ENCODE data around the gene ZNF784.

Gene ZNF784

DNA sequence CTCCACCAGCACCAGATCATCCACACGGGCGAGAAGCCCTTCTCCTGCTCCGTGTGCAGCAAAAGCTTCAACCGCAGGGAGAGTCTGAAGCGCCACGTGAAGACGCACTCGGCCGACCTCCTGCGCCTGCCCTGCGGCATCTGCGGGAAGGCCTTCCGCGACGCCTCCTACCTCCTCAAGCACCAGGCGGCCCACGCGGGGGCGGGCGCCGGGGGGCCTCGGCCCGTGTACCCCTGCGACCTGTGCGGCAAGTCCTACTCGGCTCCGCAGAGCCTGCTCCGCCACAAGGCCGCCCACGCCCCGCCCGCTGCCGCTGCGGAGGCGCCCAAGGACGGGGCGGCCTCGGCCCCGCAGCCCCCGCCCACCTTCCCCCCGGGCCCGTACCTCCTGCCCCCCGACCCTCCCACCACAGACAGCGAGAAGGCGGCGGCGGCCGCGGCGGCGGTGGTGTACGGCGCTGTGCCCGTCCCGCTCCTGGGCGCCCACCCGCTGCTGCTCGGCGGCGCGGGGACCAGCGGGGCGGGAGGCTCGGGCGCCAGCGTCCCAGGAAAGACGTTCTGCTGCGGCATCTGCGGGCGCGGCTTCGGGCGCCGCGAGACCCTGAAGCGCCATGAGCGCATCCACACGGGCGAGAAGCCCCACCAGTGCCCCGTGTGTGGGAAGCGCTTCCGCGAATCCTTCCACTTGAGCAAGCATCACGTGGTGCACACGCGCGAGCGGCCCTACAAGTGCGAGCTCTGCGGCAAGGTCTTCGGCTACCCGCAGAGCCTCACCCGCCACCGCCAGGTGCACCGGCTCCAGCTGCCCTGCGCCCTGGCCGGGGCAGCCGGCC lies 9.4 kb downstream of the ZNF784 start:
- H3K36me3 ChIP-seq (ENCODE audit: control insufficient read depth, insufficient read depth, low read length): peaks cover 21% of the 10 kb centered on the region
- H3K4me3 ChIP-seq (replicated peaks; ENCODE audit: low read depth, low read length): no peak overlapping the region
- no peak for DNase-seq (ENCODE audit: extremely low read depth, insufficient read length)
- no peak for TF ChIP-seq CTCF (IDR thresholded peaks at IDR 0.05; ENCODE audit: insufficient read depth, low read length, poor library complexity, severe bottlenecking)
- H3K27me3 ChIP-seq (replicated peaks; ENCODE audit: control insufficient read depth, insufficient read depth, low read length): no peaks in the 10 kb centered on the region

DNA sequence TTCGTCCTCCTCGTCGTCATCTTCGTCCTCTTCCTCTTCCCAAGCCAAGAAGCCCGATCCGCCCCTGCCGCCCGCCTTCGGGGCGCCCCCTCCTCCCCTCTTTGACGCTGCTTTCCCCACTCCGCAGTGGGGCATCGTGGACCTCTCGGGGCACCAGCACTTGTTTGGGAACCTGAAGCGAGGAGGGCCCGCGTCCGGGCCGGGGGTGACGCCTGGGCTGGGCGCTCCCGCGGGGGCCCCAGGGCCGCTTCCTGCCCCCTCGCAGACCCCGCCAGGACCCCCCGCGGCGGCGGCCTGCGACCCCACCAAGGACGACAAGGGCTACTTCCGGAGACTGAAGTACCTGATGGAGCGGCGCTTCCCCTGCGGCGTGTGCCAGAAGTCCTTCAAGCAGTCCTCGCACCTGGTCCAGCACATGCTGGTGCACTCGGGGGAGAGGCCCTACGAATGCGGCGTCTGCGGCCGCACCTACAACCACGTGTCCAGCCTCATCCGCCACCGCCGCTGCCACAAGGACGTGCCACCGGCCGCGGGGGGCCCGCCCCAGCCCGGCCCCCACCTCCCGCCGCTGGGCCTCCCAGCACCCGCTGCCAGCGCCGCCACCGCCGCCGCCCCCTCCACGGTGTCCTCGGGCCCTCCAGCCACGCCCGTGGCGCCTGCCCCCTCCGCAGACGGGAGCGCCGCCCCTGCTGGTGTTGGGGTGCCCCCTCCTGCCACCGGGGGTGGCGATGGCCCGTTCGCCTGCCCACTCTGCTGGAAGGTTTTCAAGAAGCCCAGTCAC lies 10.2 kb downstream of the ZNF784 start:
- TF ChIP-seq CTCF (IDR thresholded peaks at IDR 0.05; ENCODE audit: insufficient read depth, low read length, poor library complexity, severe bottlenecking): no peak
- DNase-seq (ENCODE audit: extremely low read depth, insufficient read length): no peak
- no peak overlapping the region for H3K4me3 ChIP-seq (replicated peaks; ENCODE audit: low read depth, low read length)
- no peaks in the 10 kb centered on the region for H3K27me3 ChIP-seq (replicated peaks; ENCODE audit: control insufficient read depth, insufficient read depth, low read length)
- H3K36me3 ChIP-seq (ENCODE audit: control insufficient read depth, insufficient read depth, low read length): peaks cover 22% of the 10 kb centered on the region

DNA sequence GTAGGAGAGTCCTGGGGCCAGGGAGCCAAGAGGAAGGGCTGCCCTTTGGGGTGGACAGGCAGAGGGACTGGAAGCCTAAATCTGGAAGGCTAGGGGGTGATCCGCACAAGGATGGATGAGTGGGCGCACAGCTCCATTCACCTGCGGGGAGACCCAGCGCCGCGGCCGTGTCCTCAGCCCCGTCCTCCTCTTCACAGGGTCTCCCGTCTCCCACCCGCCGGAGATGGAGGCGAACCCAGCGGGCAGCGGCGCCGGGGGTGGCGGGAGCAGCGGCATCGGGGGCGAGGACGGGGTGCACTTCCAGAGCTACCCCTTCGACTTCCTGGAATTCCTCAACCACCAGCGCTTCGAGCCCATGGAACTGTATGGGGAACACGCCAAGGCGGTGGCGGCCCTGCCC lies 11.0 kb downstream of the ZNF784 start:
- no peak for DNase-seq (ENCODE audit: extremely low read depth, insufficient read length)
- H3K36me3 ChIP-seq (ENCODE audit: control insufficient read depth, insufficient read depth, low read length): peaks cover 22% of the 10 kb centered on the region

DNA sequence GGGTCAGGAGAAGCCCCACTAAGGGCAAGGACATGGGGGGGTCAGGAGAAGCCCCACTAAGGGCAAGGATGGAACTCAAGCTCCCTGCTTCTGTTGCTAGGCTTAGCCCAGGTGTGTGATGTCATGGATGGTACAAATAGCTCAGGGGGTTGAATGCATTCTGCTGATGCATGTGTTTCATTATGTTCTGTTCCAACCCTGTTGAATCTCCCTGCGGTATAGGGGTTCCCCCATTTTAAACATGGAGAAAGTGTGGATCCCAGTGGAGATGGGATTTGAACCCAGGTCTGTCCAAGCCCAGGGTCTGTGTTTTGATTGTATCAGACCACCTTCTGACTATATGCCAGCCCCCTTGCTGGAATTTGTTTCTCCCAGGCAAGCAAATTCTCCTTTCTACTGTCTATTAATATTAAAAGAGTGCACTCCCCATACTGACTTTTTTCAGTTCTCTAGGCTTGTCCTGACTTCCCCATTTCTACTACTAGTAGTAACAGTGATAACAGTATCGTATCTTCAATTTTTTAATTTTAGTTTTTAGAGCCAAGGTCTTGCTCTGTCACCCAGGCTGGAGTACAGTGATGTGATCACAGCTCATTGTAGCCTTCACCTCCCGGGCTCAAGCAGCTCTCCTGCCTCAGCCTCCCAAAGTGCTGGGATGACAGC lies 12.3 kb downstream of the ZNF784 start:
- H3K36me3 ChIP-seq (ENCODE audit: control insufficient read depth, insufficient read depth, low read length): peaks cover 18% of the 10 kb centered on the region

More for the DNA sequence above, 11.0 kb downstream of the ZNF784 start:
- TF ChIP-seq CTCF (IDR thresholded peaks at IDR 0.05; ENCODE audit: insufficient read depth, low read length, poor library complexity, severe bottlenecking): no peak
- H3K4me3 ChIP-seq (replicated peaks; ENCODE audit: low read depth, low read length): no peak overlapping the region
- no peaks in the 10 kb centered on the region for H3K27me3 ChIP-seq (replicated peaks; ENCODE audit: control insufficient read depth, insufficient read depth, low read length)

More for the DNA sequence above, 12.3 kb downstream of the ZNF784 start:
- TF ChIP-seq CTCF (IDR thresholded peaks at IDR 0.05; ENCODE audit: insufficient read depth, low read length, poor library complexity, severe bottlenecking): no peak
- H3K4me3 ChIP-seq (replicated peaks; ENCODE audit: low read depth, low read length): no peak overlapping the region
- H3K27me3 ChIP-seq (replicated peaks; ENCODE audit: control insufficient read depth, insufficient read depth, low read length): no peaks in the 10 kb centered on the region
- DNase-seq (ENCODE audit: extremely low read depth, insufficient read length): no peak
